ENCODE measurements around the gene KRTAP10-3.

GRCh38 chr21:44571844-44572782 is 13.5 kb upstream of the KRTAP10-3 start:
- no peak for TF ChIP-seq CTCF (conservative IDR thresholded peaks at IDR 0.05; ENCODE audit: low read depth, low read length)
- no peak for TF ChIP-seq EZH2 (IDR thresholded peaks at IDR 0.05; ENCODE audit: borderline replicate concordance, low read depth, low read length, poor library complexity, severe bottlenecking)

Data from A673 (cell line).